SJCRH30 (cell line): ENCODE results near the gene ITFG2. TPM values are rescaled to one million over a fixed set of nuclear protein-coding genes. Genes with fewer than 3 reads are reported as not detected.
A peak's percentile ranks its signal among the peaks of the same experiment; 100 is the strongest.

ENCODE experiments used
- DNase-seq, 2 experiments: peaks; one replicate each; pipeline ENCODE4 v3.0.0-alpha.2; 2015 to 2020
- H3K27ac ChIP-seq: fragments of 250-450 bp; sonication (Bioruptor Pico); 2 replicates; pipeline ENCODE4 v1.5.1; 2020; ENCODE audit warnings: mild to moderate bottlenecking, moderate library complexity
- H3K27me3 ChIP-seq: fragments of 250-450 bp; sonication (Bioruptor Pico); 2 replicates; pipeline ENCODE4 v1.5.1; 2020; ENCODE audit warnings: mild to moderate bottlenecking, moderate library complexity
- H3K36me3 ChIP-seq: fragments of 250-450 bp; sonication (Bioruptor Pico); 2 replicates; pipeline ENCODE4 v1.5.1; 2020; ENCODE audit warnings: mild to moderate bottlenecking, moderate library complexity
- H3K4me1 ChIP-seq: fragments of 250-450 bp; sonication (Bioruptor Pico); 2 replicates; pipeline ENCODE4 v1.5.1; 2020; ENCODE audit warnings: mild to moderate bottlenecking, moderate library complexity
- H3K4me3 ChIP-seq: fragments of 250-450 bp; sonication (Bioruptor Pico); 2 replicates; pipeline ENCODE4 v1.5.1; 2020; ENCODE audit warnings: mild to moderate bottlenecking, moderate library complexity
- H3K9me3 ChIP-seq: fragments of 250-450 bp; sonication (Bioruptor Pico); replicated peaks from 2 replicates; pipeline ENCODE4 v1.5.1; 2020; ENCODE audit warnings: mild to moderate bottlenecking, moderate library complexity
- total RNA-seq: library from RNA; depleted of rRNA; stranded (reverse); fragments of >200 nt; shearing (Covaris generic); gene quantifications from 2 replicates; pipeline ENCODE4 v1.2.3, GENCODE V29; 2014

ITFG2 gene
- total RNA-seq, 1 experiment from 2014 or later, result 28.6 TPM

- H3K4me1 ChIP-seq, result no peaks in the 10 kb centered on the region
- H3K36me3 ChIP-seq, result peaks cover 53% of the 10 kb centered on the region
- no peaks in the 10 kb centered on the region for H3K27me3 ChIP-seq
- no peak overlapping the region for H3K27ac ChIP-seq
- peak in 1 of 2 experiments; percentile 18 for DNase-seq
- H3K9me3 ChIP-seq, result no peaks in the 10 kb centered on the region
- no peak overlapping the region for H3K4me3 ChIP-seq
These were observed 7.9 kb upstream of the ITFG2 start for GRCh38 chr12:2804393-2805142.

DNA sequence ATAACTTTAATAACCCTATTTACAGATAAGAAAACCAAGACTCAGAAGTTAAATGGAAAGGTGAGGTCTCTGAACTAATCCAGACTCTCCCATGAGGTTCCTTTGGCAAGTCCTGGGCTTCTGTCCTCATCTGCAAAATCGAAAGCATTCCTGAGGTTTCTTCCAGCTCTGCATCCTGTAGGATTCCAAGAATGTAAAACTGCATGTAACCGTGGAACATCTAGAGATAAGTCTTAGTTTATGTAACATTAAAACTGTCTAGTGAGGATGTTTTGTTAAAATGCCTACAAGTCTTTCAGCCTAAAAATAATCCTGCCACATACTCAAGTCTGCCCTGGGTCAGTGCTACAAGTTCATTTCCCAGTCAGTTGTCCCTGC is 7.3 kb upstream of the ITFG2 start:
- Histone ChIP-seq H3K27ac (no peak overlapping the region), H3K4me1 (no peaks in the 10 kb centered on the region), H3K9me3 (no peaks in the 10 kb centered on the region), H3K36me3 (peaks cover 48% of the 10 kb centered on the region), H3K27me3 (no peaks in the 10 kb centered on the region), H3K4me3 (no peak overlapping the region)
- no peak for DNase-seq

DNA sequence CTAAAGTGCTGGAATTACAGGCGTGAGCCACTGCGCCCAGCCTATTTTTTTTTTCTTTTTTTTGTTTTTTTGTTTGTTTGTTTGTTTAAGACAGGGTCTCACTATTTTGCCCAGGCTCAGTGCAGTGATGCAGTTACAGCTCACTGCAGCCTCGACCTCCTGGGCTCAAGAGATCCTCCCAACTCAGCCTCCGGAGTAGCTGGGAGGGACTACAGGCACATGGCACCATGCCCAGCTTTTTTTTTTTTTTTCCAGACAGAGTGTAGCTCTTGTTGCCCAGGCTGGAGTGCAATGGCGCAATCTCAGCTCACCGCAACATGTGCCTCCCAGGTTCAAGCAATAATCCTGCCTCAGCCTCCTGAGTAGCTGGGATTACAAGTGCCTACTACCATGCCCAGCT is 5.8 kb upstream of the ITFG2 start:
- Histone ChIP-seq H3K9me3 (no peaks in the 10 kb centered on the region), H3K27me3 (no peaks in the 10 kb centered on the region), H3K36me3 (peaks cover 32% of the 10 kb centered on the region), H3K4me1 (no peaks in the 10 kb centered on the region), H3K27ac (no peak overlapping the region), H3K4me3 (no peak overlapping the region)
- DNase-seq, result no peak

DNA sequence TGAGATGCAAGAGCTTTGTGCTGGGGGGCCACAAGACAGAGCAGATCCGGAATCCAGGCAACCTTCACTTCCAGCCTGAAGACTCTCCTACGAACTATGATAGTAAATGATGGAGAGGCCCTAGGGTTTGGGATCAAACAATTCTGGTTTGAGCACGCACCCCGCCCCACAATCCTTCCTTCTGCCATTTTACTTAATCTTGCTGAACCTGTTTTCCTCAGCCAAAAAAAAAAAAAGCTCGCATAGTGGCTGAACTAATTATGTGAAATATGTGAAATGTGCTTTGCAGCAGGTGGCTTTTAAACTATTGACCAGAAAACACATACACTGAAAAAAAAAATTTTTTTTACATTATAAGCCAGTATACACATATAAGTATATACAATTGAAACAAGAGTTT is 667 bp upstream of the ITFG2 start:
- H3K9me3 ChIP-seq, result no peaks in the 10 kb centered on the region
- peak overlapping the region; percentile 80 for H3K4me3 ChIP-seq
- no peak for DNase-seq
- H3K27ac ChIP-seq, result peak overlapping the region; percentile 85; the same call in 1 of the 2 replicates
- H3K36me3 ChIP-seq, result no peaks in the 10 kb centered on the region
- no peaks in the 10 kb centered on the region; the same call in 1 of the 2 replicates for H3K4me1 ChIP-seq
- H3K27me3 ChIP-seq, result no peaks in the 10 kb centered on the region

DNA sequence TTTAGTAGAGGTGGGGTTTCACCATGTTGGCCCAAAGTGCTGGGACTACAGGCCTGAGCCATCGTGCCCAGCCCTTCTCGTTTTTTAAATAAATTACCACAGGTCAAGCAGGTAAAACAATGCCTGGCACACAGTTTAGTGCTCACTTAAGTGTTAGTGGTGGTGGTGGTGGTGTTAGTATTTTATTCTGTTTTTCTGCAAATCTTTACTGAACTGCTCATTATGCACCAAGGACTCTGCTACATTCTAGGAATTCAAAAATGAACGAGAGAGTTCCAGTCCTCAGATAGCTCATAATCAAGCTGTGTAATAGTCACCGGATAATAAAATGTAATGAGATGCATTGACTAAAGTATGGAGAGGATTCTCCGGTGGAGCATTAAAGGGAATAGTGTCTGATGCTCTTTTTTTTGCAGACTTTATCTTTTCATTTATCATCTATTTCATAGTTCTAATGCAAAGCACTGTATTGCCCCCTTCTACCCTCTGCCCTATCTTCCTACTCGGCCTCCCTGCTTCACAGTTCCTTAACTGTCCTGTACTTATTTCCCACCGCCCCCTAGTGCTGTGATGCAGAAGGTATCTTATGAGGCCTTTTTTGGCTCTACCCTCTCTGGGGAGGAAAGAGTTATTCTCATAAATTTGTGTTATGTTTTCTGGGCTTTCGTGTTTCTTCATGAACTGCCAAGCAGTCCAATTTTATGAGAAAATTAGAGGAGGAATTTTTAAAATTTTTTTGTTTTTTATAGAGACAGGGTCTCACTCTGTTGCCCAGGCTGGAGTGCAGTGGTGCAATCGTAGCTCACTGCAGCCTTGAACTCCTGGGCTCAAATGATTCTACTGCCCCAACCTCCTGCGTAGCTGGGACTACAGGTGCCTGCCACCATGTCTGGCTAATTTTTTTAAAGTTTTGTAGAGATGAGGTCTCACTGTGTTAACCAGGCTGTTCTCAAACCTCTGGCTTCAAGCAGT is 1.0 kb downstream of the ITFG2 start:
- Histone ChIP-seq H3K36me3 (peaks cover 9% of the 10 kb centered on the region; the same call in 1 of the 2 replicates), H3K27ac (peak overlapping the region; percentile 85), H3K27me3 (no peaks in the 10 kb centered on the region), H3K4me1 (no peaks in the 10 kb centered on the region; the same call in 1 of the 2 replicates), H3K9me3 (no peaks in the 10 kb centered on the region), H3K4me3 (peak overlapping the region; percentile 80)
- peak; percentile 74 to 82 for DNase-seq

DNA sequence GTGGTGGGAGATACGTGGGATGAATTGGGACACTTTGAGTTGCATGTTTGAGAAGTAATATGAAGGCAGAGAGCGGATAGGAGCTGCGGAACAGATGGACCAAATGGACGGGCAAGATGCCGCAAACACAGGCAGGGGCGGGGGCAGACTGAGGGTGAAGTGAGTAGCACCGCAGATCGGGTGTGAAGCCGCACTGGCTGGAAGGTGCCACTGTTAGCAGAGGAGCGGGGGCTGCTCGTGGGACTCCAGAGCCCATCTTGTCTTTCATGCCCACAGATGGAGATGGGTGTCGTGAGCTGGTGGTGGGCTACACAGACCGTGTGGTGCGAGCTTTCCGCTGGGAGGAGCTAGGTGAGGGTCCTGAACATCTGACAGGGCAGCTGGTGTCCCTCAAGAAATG is 7.3 kb downstream of the ITFG2 start:
- no peaks in the 10 kb centered on the region for H3K9me3 ChIP-seq
- peaks cover 46% of the 10 kb centered on the region for H3K36me3 ChIP-seq
- H3K27ac ChIP-seq, result no peak overlapping the region

GRCh38 chr12:2820432-2820831 is 8.0 kb downstream of the ITFG2 start:
- Histone ChIP-seq H3K4me1 (no peaks in the 10 kb centered on the region), H3K9me3 (no peaks in the 10 kb centered on the region), H3K36me3 (peaks cover 52% of the 10 kb centered on the region), H3K27ac (no peak overlapping the region), H3K4me3 (no peak overlapping the region), H3K27me3 (no peaks in the 10 kb centered on the region)
- no peak for DNase-seq

More for the DNA sequence above, 7.3 kb downstream of the ITFG2 start:
- DNase-seq, result no peak
- Histone ChIP-seq H3K27me3 (no peaks in the 10 kb centered on the region), H3K4me1 (no peaks in the 10 kb centered on the region), H3K4me3 (no peak overlapping the region)

DNA sequence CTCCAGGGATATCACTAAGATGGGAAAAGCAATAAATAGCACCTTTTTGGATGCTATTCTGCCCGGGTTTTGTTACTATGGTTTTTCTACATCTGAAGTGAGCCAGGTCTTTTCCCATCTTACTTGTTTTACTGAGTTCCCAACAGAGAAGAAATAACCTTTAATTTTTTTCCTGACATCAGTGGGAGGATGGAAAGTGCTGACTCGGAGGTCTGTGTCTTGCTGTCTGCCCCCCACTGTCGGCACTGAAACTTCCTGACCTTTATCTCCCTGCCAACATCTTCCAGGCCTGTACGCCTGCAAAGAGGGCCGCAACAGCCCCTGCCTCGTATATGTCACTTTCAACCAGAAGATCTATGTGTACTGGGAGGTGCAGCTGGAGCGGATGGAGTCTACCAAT is 11.0 kb downstream of the ITFG2 start:
- Histone ChIP-seq H3K9me3 (no peaks in the 10 kb centered on the region), H3K27me3 (no peaks in the 10 kb centered on the region), H3K27ac (no peak overlapping the region), H3K4me1 (peaks cover 13% of the 10 kb centered on the region), H3K4me3 (no peak overlapping the region), H3K36me3 (peaks cover 46% of the 10 kb centered on the region)
- DNase-seq, result no peak

- DNase-seq, result no peak
- no peak overlapping the region for H3K4me3 ChIP-seq
- peaks cover 13% of the 10 kb centered on the region for H3K4me1 ChIP-seq
- no peak overlapping the region for H3K27ac ChIP-seq
- H3K9me3 ChIP-seq, result no peaks in the 10 kb centered on the region
- H3K27me3 ChIP-seq, result no peaks in the 10 kb centered on the region
- H3K36me3 ChIP-seq, result peaks cover 40% of the 10 kb centered on the region
These were observed 12.1 kb downstream of the ITFG2 start for GRCh38 chr12:2824541-2824940.

- no peak for DNase-seq
- Histone ChIP-seq H3K4me1 (peaks cover 13% of the 10 kb centered on the region), H3K36me3 (peaks cover 41% of the 10 kb centered on the region), H3K9me3 (no peaks in the 10 kb centered on the region), H3K27ac (no peak overlapping the region), H3K4me3 (no peak overlapping the region), H3K27me3 (no peaks in the 10 kb centered on the region)
These were observed 12.7 kb downstream of the ITFG2 start for GRCh38 chr12:2825132-2825531.

DNA sequence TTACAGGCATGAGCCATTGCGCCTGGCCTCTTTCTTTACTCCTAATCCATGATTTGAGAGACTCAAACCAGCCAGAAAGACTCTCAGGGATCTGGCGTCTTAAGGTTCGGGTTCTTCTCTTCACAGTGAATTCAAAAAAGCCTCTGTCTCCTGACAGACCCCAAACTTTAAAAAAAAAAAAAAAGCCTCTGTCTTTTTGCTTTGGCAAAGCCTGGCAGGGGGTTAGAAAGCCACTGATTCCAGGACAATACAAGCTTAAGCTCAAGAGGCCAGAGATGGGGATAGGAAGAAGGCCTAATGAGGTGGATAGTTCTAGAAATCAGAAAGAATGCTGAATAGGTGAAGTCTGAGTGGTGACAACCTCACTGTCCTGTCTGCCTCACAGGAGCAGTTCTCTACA is 13.6 kb downstream of the ITFG2 start:
- Histone ChIP-seq H3K9me3 (no peaks in the 10 kb centered on the region), H3K27ac (peak overlapping the region; percentile 49)

GRCh38 chr12:2826721-2827515 is 14.4 kb downstream of the ITFG2 start:
- peaks cover 13% of the 10 kb centered on the region for H3K4me1 ChIP-seq
- no peaks in the 10 kb centered on the region for H3K27me3 ChIP-seq
- H3K27ac ChIP-seq, result peak overlapping the region; percentile 49
- no peaks in the 10 kb centered on the region for H3K9me3 ChIP-seq
- no peak overlapping the region for H3K4me3 ChIP-seq
- H3K36me3 ChIP-seq, result peaks cover 36% of the 10 kb centered on the region
- peak; percentile 59 to 62 for DNase-seq

More for the DNA sequence above, 13.6 kb downstream of the ITFG2 start:
- no peak overlapping the region for H3K4me3 ChIP-seq
- H3K4me1 ChIP-seq, result peaks cover 13% of the 10 kb centered on the region
- no peaks in the 10 kb centered on the region for H3K27me3 ChIP-seq
- peaks cover 40% of the 10 kb centered on the region for H3K36me3 ChIP-seq
- no peak for DNase-seq

DNA sequence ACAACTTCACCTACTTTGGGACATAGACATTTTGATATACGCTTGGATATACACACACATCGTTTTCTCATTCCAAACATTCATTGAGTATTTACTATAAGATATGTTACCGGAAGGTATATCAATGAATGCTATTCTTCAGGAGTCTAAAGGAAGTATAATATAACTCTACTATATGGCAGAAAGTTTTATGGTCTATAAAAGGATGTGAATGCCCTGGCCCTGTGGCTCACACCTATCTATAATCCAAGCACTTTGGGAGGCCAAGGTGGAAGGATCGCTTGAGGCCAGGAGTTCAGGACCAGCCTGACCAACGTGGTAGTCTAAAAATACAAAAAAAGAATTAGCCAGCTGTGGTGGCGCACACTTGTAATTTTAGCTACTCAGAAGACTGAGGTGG is 16.8 kb downstream of the ITFG2 start:
- Histone ChIP-seq H3K27ac (no peak overlapping the region), H3K36me3 (peaks cover 17% of the 10 kb centered on the region), H3K27me3 (no peaks in the 10 kb centered on the region), H3K9me3 (no peaks in the 10 kb centered on the region), H3K4me3 (no peak overlapping the region), H3K4me1 (peaks cover 14% of the 10 kb centered on the region)
- no peak for DNase-seq

DNA sequence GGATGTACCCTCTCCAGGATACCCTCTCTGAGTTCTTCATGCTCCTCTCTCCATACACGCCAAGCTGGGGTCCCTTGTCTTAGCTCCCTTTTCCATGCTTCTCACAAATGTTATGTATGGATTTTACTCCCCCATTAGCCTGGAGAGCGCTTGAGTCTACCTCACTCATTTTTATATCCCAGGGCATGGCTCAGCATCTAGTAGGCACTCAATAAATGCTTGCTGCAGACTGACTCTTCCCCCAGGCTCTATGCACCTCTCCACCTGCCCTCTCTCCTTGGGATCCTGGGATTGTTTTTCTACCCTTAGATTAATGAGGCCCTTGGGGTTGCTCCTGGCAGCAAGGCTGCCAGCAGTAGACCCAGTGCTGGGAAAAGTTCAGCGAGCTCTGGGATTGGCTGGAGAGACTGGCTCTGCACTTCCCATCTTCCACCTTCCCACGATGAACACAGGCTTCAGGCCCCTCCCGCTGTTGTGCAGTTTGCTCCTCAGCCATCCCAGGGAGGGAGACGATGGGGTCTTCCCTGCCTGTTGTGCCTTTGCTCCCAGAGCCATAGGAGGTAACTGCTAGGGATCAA is 20.2 kb downstream of the ITFG2 start:
- DNase-seq, result no peak
- Histone ChIP-seq H3K4me1 (peaks cover 21% of the 10 kb centered on the region), H3K9me3 (no peaks in the 10 kb centered on the region), H3K27ac (no peak overlapping the region), H3K27me3 (no peaks in the 10 kb centered on the region), H3K4me3 (no peak overlapping the region), H3K36me3 (peaks cover 3% of the 10 kb centered on the region; the same call in 1 of the 2 replicates)
